Muscle layer of duodenum (tissue), 2 donors: Measurements from ENCODE around the gene VIPR2.
"Not testable (repeated sequence)": the region's sequence is repeated elsewhere in the genome, so short reads cannot be mapped to it uniquely, and the experiment has no call there.

Experiments
- H3K27ac ChIP-seq: one replicate; pipeline ENCODE4 v1.7.0; 2013; ENCODE audit warnings: mild to moderate bottlenecking, low read length
- H3K27me3 ChIP-seq: one replicate; pipeline ENCODE4 v1.7.0; 2013; ENCODE audit warnings: low read depth, mild to moderate bottlenecking, control low read depth, low read length
- H3K36me3 ChIP-seq, 2 donors: one replicate each; pipeline ENCODE4 v1.7.0; 2013; ENCODE audit warnings: low read length in 2 of 2, control low read depth in 1 of 2, mild to moderate bottlenecking in 1 of 2; ENCODE audit not compliant: insufficient read depth in 2 of 2, control insufficient read depth in 1 of 2
- H3K4me1 ChIP-seq, 2 donors: one replicate each; pipeline ENCODE4 v1.7.0; 2013; ENCODE audit warnings: low read length in 2 of 2, mild to moderate bottlenecking in 2 of 2, control low read depth in 1 of 2, moderate library complexity in 1 of 2; ENCODE audit not compliant: insufficient read depth in 2 of 2, control insufficient read depth in 1 of 2
- H3K4me3 ChIP-seq, 2 donors: one replicate each; pipeline ENCODE4 v1.7.0; 2013; ENCODE audit warnings: low read length in 2 of 2, low read depth in 1 of 2, mild to moderate bottlenecking in 1 of 2
- H3K9me3 ChIP-seq, 2 donors: one replicate each; pipeline ENCODE4 v1.7.0; 2013; ENCODE audit warnings: low read length in 2 of 2, control low read depth in 1 of 2, mild to moderate bottlenecking in 1 of 2; ENCODE audit not compliant: control insufficient read depth in 1 of 2
- donor health status: healthy.

The VIPR2 gene

DNA sequence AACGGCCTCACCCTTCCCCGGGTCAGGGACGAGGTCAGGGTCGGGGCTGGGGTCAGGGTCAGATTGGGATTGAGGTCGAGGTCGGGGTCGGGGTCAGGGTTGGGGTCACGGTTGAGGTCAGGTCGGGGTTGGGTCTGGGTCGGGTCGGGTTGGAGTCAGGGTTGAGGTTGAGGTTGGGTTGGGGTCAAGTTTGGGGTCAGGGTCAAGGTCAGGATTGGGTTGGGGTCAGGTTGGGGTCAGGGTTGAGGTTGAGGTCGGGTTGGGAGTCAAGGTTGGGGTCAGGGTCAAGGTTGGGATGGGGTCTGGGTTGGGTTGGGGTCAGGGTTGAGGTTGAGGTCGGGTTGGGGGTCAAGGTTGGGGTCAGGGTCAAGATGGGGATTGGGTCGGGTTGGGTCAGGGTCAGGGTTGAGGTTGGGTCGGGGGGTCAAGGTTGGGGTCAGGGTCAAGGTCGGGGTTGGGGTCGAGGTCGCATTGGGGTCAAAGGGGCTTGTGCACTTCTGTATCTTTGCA is 131.4 kb downstream of the VIPR2 start:
- Histone ChIP-seq H3K4me1 (peaks cover 0 to 4% of the 10 kb centered on the region in 2 donors), H3K27me3 (no peaks in the 10 kb centered on the region), H3K4me3 (no peak overlapping the region)

DNA sequence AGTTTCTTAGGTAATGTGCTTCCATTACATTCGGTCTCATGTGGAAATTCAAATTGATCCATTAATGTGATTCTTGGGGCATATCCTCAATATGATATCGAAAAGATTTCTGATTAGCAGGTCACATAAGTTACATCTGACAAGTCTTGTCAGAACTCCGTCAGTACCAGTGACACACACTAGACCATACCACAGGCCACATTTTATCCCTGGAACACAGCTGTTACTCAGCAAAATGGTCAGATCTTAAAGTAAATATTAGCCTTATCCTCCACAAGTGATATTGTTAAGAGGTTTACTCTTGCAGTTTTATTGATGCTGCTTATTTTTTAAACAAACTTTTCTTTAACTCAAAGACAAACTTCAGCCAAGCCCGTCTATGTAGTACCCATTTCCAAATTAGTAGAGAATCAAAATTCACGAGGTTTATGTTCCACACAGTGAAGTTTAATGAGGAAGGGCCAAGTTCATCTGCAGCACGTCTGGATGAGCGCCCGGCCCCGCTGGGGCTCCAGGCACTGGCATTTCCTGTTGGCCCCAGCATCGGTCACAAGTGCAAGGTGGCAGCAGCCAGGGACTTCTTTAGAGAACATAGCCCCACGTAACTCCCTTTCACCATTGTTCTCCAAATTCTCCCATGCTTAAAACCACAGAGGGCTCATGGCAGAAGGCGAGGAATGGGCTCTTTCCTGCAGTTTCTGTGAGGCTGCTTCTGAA is 132.2 kb downstream of the VIPR2 start:
- H3K4me3 ChIP-seq, result no peak overlapping the region
- H3K4me1 ChIP-seq, result peaks cover 0 to 4% of the 10 kb centered on the region in 2 donors

More for the DNA sequence above, 131.4 kb downstream of the VIPR2 start:
- no peaks in the 10 kb centered on the region for H3K36me3 ChIP-seq
- H3K27ac ChIP-seq, result no peak overlapping the region
- no peaks in the 10 kb centered on the region for H3K9me3 ChIP-seq

DNA sequence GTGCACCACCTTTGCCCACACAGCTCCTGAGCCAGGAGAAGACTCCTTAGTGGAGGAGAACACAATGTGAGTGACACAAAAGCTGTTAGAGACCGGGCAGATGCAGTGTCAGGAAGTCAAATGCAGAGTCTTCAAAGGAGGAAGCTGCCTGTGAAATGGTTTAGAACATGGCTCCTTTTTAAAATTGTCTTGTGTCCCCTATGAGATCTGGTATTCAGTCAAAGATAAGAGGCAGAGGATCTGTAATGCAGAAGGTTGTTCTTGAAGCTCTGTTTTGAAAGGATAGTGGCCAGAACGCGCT is 133.0 kb downstream of the VIPR2 start:
- Histone ChIP-seq H3K4me1 (peaks cover 0 to 4% of the 10 kb centered on the region in 2 donors), H3K9me3 (no peaks in the 10 kb centered on the region), H3K27ac (no peak overlapping the region), H3K4me3 (no peak overlapping the region), H3K27me3 (no peaks in the 10 kb centered on the region), H3K36me3 (no peaks in the 10 kb centered on the region)

More for the DNA sequence above, 132.2 kb downstream of the VIPR2 start:
- no peak overlapping the region for H3K27ac ChIP-seq
- no peaks in the 10 kb centered on the region for H3K36me3 ChIP-seq
- no peaks in the 10 kb centered on the region for H3K27me3 ChIP-seq
- H3K9me3 ChIP-seq, result no peaks in the 10 kb centered on the region

DNA sequence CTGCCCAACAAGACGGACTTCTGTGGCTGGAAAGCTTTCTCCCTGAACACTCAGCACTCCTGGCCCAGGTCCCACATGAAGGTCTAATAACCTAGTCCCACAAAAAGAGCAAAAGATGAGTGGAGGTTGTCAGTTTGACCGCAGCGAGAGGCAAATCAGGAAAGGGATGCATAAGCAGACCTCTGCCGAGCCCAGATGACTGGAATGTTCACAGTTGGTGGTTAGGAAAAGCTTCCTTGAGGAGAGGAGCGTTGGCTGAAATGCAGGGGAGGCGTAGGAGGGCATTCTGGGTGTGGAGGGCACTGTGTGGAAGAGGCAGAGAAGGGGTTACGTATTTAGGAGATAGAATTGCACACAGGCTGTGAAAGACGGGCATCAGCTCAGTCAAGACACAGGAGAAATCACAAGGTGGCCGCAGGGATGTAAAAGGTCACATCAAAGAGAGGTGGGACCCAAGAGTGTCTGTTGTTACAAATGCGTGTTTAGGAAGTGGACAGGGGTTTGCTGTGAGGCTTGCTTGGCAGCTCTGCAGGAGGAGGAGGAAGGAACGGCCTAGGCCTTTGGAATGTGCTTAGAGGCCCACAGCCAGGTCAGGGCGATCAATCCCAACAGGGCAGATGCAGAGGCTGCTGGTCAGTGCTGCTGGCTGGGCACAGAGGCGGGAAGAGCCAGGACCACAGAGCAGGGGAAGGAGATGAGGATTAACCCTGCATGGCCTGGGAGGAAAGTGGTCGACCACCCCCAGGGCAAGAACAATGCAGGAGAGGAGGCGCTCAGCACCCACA is 133.5 kb downstream of the VIPR2 start:
- no peaks in the 10 kb centered on the region for H3K27me3 ChIP-seq
- no peak overlapping the region for H3K27ac ChIP-seq
- H3K4me1 ChIP-seq, result peaks cover 0 to 4% of the 10 kb centered on the region in 2 donors
- no peak overlapping the region for H3K4me3 ChIP-seq
- H3K36me3 ChIP-seq, result no peaks in the 10 kb centered on the region
- no peaks in the 10 kb centered on the region for H3K9me3 ChIP-seq

DNA sequence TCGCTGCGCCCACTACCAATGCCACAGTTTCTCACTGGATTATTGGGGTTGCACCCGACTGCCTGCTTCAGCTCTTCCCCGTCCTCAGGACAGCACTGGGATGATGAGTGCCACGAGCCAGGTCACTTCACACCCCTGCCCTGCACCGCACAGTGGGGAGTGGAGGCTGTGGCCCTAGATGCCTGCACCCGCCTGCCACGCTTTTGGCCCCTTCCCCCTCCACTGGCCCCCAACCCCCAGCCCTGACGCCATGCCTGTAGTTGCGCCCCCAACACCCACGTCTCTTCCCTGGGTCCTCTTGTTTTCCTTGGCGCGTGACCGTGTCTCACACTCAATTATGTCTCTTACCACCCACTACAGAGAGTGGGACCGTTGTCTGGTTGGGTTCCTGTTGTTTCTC is 134.3 kb downstream of the VIPR2 start:
- Histone ChIP-seq H3K4me3 (no peak overlapping the region), H3K27ac (no peak overlapping the region), H3K4me1 (peaks cover 0 to 4% of the 10 kb centered on the region in 2 donors)

DNA sequence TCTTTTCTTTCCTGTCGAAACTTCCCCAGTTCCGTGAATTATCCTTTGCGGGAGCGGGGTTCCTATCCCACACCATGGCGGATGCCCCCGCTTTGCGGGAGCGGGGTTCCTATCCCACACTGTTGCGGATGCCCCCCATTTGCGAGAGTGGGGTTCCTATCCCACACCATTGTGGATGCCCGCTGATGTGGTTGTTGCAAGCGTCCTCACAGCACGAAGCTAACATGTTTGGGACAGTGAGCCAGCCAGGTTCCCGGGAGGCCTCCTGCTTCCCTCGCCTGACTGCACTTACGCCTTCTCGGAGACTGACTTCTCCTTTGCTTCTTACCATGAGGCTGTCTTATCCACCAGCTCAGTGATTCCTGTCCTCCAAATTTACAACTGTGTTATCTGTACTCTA is 134.7 kb downstream of the VIPR2 start:
- Histone ChIP-seq H3K4me3 (no peak overlapping the region), H3K27me3 (no peaks in the 10 kb centered on the region), H3K4me1 (peaks cover 0 to 4% of the 10 kb centered on the region in 2 donors), H3K36me3 (no peaks in the 10 kb centered on the region), H3K27ac (no peak overlapping the region), H3K9me3 (no peaks in the 10 kb centered on the region)

More for the DNA sequence above, 134.3 kb downstream of the VIPR2 start:
- H3K9me3 ChIP-seq, result no peaks in the 10 kb centered on the region
- H3K27me3 ChIP-seq, result no peaks in the 10 kb centered on the region
- H3K36me3 ChIP-seq, result no peaks in the 10 kb centered on the region

DNA sequence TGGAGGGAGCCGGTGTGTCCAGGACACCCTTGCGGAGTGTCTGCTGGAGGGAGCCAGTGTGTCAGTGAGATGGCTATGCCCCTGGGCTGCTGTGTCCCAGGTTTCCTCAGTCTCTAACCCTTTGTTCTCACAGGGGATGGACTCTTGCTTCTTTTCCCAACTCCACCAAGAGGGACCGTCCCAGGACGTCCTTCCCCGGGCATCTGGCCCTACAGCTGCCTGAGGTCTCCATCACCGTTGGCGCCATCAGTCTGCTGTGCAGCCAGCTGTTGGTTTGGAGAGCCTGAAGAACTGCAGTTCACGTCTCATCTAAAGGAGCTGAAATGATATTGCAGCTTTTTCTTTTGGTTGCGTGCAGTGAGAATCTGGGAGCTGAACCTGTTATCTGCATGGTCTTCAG is 136.2 kb downstream of the VIPR2 start:
- no peaks in the 10 kb centered on the region for H3K36me3 ChIP-seq
- no peaks in the 10 kb centered on the region for H3K9me3 ChIP-seq
- no peak overlapping the region for H3K4me3 ChIP-seq
- H3K27me3 ChIP-seq, result no peaks in the 10 kb centered on the region
- no peak overlapping the region for H3K27ac ChIP-seq
- H3K4me1 ChIP-seq, result peaks cover 0 to 4% of the 10 kb centered on the region in 2 donors

DNA sequence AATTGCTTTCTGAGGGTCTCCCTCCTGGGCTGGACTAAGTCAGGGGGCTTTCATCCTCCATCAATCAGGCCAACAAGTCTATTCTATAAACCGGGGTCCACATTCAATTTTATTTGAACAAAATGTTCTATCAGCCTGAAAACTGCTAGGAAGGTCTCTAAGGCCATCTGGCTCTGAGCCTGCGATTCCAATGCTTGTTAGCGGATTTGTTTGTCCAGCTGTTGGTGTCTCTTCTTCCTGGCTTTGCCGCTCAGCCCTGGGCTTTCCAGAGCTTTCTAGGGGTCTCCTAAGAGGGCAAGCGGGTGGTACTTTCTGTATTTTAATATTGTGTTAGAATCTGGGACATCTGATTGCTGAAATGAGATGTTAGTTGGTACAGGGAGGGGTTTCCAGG is 136.7 kb downstream of the VIPR2 start:
- H3K27ac ChIP-seq, result no peak overlapping the region
- no peaks in the 10 kb centered on the region for H3K36me3 ChIP-seq
- H3K4me1 ChIP-seq, result peaks cover 0 to 4% of the 10 kb centered on the region in 2 donors
- no peaks in the 10 kb centered on the region for H3K27me3 ChIP-seq
- H3K9me3 ChIP-seq, result no peaks in the 10 kb centered on the region
- H3K4me3 ChIP-seq, result no peak overlapping the region

DNA sequence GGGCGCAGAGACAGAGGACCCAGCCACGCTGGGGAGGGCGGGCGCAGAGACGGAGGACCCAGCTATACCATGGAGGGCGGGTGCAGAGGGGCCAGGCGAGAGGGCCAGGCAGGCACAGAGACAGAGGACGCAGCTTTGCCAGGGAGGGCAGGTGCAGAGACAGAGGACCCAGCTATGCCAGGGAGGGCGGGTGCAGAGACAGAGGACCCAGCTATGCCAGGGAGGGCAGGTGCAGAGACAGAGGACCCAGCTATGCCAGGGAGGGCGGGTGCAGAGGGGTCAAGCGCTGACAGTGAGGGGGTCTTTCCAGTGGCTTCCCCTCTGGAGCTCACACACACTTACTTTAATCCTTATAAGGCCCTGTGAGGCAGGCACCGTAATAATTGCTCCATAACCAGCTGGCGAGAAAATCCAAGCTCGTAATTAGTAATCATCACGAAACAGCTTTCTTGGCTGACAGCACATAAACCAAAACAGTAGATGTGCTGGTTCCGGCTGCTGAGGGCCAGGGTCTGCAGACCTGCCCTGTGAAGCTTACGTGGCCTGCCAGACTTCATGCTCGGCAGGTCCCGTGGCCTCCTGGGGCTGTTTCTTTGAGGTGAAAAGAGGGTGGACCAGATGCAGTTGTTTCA is 137.2 kb downstream of the VIPR2 start:
- Histone ChIP-seq H3K4me1 (peaks cover 0 to under 1% of the 10 kb centered on the region in 2 donors), H3K36me3 (no peaks in the 10 kb centered on the region), H3K27me3 (no peaks in the 10 kb centered on the region), H3K27ac (no peak overlapping the region), H3K4me3 (no peak overlapping the region), H3K9me3 (no peaks in the 10 kb centered on the region)

DNA sequence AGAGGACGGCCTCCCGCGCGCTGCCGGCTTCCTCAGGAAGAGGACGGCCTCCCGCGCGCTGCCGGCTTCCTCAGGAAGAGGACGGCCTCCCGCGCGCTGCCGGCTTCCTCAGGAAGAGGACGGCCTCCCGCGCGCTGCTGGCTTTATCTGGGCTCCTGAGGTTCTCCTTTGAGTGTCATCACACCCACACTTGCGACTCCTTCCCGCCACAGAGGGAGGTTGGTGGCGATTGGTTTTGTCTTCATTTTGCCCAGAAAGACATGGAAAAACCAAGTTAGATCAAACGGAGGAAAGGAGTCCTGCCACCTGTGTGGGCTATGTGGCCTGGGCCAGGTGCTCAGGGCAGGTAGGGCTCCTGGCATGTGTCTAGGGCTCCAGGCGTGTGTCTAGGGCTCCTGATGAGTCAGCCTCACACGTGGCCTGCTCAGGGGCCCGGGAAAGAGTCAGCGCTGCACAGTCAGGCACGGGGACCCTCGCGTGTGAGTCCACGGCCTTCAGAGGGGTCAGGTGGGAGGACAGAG is 138.0 kb downstream of the VIPR2 start:
- Histone ChIP-seq H3K4me1 (no peaks in the 10 kb centered on the region), H3K9me3 (no peaks in the 10 kb centered on the region), H3K4me3 (no peak overlapping the region), H3K36me3 (no peaks in the 10 kb centered on the region), H3K27ac (no peak overlapping the region), H3K27me3 (no peaks in the 10 kb centered on the region)

DNA sequence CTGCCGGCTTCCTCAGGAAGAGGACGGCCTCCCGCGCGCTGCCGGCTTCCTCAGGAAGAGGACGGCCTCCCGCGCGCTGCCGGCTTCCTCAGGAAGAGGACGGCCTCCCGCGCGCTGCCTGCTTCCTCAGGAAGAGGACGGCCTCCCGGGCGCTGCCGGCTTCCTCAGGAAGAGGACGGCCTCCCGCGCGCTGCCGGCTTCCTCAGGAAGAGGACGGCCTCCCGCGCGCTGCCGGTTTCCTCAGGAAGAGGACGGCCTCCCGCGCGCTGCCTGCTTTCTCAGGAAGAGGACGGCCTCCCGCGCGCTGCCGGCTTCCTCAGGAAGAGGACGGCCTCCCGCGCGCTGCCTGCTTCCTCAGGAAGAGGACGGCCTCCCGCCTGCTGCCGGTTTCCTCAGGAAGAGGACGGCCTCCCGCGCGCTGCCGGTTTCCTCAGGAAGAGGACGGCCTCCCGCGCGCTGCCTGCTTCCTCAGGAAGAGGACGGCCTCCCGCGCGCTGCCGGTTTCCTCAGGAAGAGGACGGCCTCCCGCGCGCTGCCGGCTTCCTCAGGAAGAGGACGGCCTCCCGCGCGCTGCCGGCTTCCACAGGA is 138.6 kb downstream of the VIPR2 start:
- not testable (repeated sequence) for H3K9me3 ChIP-seq, H3K4me1 ChIP-seq, H3K27ac ChIP-seq

More for the DNA sequence above, 138.6 kb downstream of the VIPR2 start:
- not testable (repeated sequence) for H3K27me3 ChIP-seq, H3K36me3 ChIP-seq, H3K4me3 ChIP-seq
